ENCODE results near the gene ITGB2. TPM values are rescaled to one million over a fixed set of nuclear protein-coding genes. Genes with fewer than 3 reads are reported as not detected.

The ITGB2 gene
- total RNA-seq, 1 experiment from 2014 or later, result 1.5 TPM

DNA sequence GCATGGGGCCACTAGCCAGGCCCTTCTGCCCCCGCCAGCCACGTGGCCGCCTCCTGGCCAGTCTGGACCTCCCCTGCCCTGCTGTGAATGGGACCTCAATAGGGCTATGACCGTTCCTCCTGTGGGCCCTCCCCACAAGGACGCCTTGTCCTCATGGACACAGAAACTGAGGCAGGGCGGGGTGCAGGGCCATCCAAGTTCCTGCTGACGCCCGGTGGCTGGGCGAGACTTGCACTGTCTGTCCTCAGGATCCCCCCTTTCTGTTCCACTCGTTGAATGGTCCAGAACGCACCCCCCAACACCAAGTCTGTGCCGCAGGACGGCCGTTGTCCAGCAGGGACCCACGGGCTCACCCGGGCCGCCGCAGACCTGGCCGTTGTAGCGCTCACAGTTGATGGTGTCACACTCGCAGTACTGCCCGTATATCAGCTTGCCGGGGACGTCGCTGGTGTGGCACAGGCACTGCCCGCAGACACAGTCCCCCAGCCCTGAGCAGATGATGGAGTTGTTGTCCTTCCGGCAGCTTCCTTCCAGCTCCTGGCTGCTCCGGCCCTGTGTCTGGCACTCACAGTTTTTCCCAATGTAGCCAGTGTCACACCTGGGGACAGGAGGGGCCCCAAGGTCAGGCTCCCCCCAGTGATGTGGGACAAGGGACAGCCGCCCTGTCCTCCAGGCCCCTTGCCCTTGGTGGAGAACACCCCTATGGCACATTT lies 30.9 kb downstream of the ITGB2 start:
- H3K27me3 ChIP-seq (ENCODE audit: insufficient read depth, low read length), result no peaks in the 10 kb centered on the region
- H4K20me1 ChIP-seq (ENCODE audit: insufficient read depth), result no peaks in the 10 kb centered on the region
- H3K9me2 ChIP-seq (ENCODE audit: insufficient read depth), result no peaks in the 10 kb centered on the region
- ChIA-PET POLR2A (no interaction called here), RAD21 (ENCODE audit: low non-redundant PET in 1 of 2, low total read pairs in 2 of 2, uncharacterized antibody in 2 of 2, unreplicated experiment in 2 of 2) (no interaction called here), CTCF (no interaction called here)
- no peaks in the 10 kb centered on the region for H3K9me3 ChIP-seq (ENCODE audit: control insufficient read depth in 1 of 2, insufficient read depth in 1 of 2, low read depth in 1 of 2, low read length in 2 of 2)
- no peak for TF ChIP-seq POLR2AphosphoS5 (IDR thresholded peaks at IDR 0.05; ENCODE audit: low read depth, low read length)
- TF ChIP-seq YY1 (IDR thresholded peaks at IDR 0.05; ENCODE audit: extremely low read depth, insufficient replicate concordance, low read depth, low read length), result no peak
- no peak for TF ChIP-seq CEBPB (IDR thresholded peaks at IDR 0.05; ENCODE audit: low read depth)
- no peak for TF ChIP-seq RAD21 (IDR thresholded peaks at IDR 0.05; ENCODE audit: low read depth)
- TF ChIP-seq JUND (IDR thresholded peaks at IDR 0.05), result no peak
- TF ChIP-seq POLR2A (IDR thresholded peaks at IDR 0.05; ENCODE audit: borderline replicate concordance, extremely low read depth, insufficient read depth, insufficient read length), result no peak
- TF ChIP-seq SIN3A (IDR thresholded peaks at IDR 0.05; ENCODE audit: low read depth), result no peak
- no peak for TF ChIP-seq FOSL1 (IDR thresholded peaks at IDR 0.05; ENCODE audit: low read depth)
- TF ChIP-seq EGR1 (IDR thresholded peaks at IDR 0.05; ENCODE audit: low read depth), result no peak
- no peak for TF ChIP-seq ATF3 (IDR thresholded peaks at IDR 0.05)
- no peak for TF ChIP-seq MAX (IDR thresholded peaks at IDR 0.05)
- no peak for TF ChIP-seq ZFX (IDR thresholded peaks at IDR 0.05)
- no peak for TF ChIP-seq TCF7L2 (IDR thresholded peaks at IDR 0.05; ENCODE audit: borderline replicate concordance, extremely low read depth, insufficient read depth, insufficient read length)
- no peak for TF ChIP-seq REST (IDR thresholded peaks at IDR 0.05; ENCODE audit: low read depth)
- TF ChIP-seq CTCF (IDR thresholded peaks at IDR 0.05 in 2 of 3, conservative IDR thresholded peaks at IDR 0.05 in 1 of 3; ENCODE audit: borderline replicate concordance in 1 of 3, insufficient read depth in 1 of 3, low read depth in 2 of 3, low read length in 2 of 3), result no peak
- H2AFZ ChIP-seq (ENCODE audit: low read depth, low read length, poor library complexity, severe bottlenecking), result no peak overlapping the region
- H3K4me3 ChIP-seq (replicated peaks in 1 of 2; ENCODE audit: low read depth in 1 of 2, low read length in 2 of 2), result no peak overlapping the region
- no peak overlapping the region for H3K27ac ChIP-seq (ENCODE audit: low read depth, low read length)
- H3K4me1 ChIP-seq (ENCODE audit: control insufficient read depth in 1 of 2, insufficient read depth in 2 of 2, low read length in 2 of 2), result no peaks in the 10 kb centered on the region
- H3K9ac ChIP-seq (ENCODE audit: low read length), result no peak overlapping the region
- H3K79me2 ChIP-seq (ENCODE audit: insufficient read depth, low read length), result no peaks in the 10 kb centered on the region
- DNase-seq (ENCODE audit: low read depth, low spot score) (no peak), ATAC-seq (no peak)
- H3K4me2 ChIP-seq (ENCODE audit: low read length), result no peak overlapping the region
- BruUV-seq (replicated peaks), result no TSS peak
- intact Hi-C loops (cut with micrococcal nuclease), result loop anchor here (5.0 kb wide), 1 partner anchor 38 kb away; no protein-coding TSS in a partner anchor
- H3K36me3 ChIP-seq (ENCODE audit: control insufficient read depth in 1 of 2, insufficient read depth in 2 of 2, low read length in 2 of 2), result no peaks in the 10 kb centered on the region
